C4-2B (cell line): ENCODE measurements around the gene PTPRD.

Experiments used
- H3K27ac ChIP-seq: fragments of 450-650 bp; 2 replicates; pipeline ENCODE4 v1.5.1; 2017
- CTCF ChIP-seq: fragments of 450-650 bp; conservative IDR thresholded peaks from 2 replicates; pipeline ENCODE4 v1.5.1; 2017; ENCODE audit warnings: mild to moderate bottlenecking
- ZFX ChIP-seq: fragments of 450-650 bp; IDR thresholded peaks from 2 replicates; pipeline ENCODE4 v1.6.1; 2017

The PTPRD gene

GRCh38 chr9:8723195-8723594, 1889.6 kb downstream of the PTPRD start:
- H3K27ac ChIP-seq: no peak overlapping the region
- TF ChIP-seq ZFX (no peak), CTCF (no peak)

- H3K27ac ChIP-seq: no peak overlapping the region
- TF ChIP-seq ZFX: no peak
- no peak for TF ChIP-seq CTCF
Observed at GRCh38 chr9:8719833-8720486, 1892.8 kb downstream of the PTPRD start.

- no peak overlapping the region for H3K27ac ChIP-seq
- no peak for TF ChIP-seq CTCF
- TF ChIP-seq ZFX: no peak
Observed at GRCh38 chr9:8718121-8718725, 1894.6 kb downstream of the PTPRD start.

GRCh38 chr9:8717146-8717545, 1895.7 kb downstream of the PTPRD start:
- no peak overlapping the region for H3K27ac ChIP-seq
- TF ChIP-seq CTCF: no peak
- TF ChIP-seq ZFX: no peak

- no peak for TF ChIP-seq ZFX
- no peak for TF ChIP-seq CTCF
- no peak overlapping the region for H3K27ac ChIP-seq
Observed at GRCh38 chr9:8715788-8716187, 1897.0 kb downstream of the PTPRD start.

GRCh38 chr9:8713811-8714165, 1899.0 kb downstream of the PTPRD start:
- H3K27ac ChIP-seq: no peak overlapping the region
- TF ChIP-seq ZFX (no peak), CTCF (no peak)

- no peak overlapping the region for H3K27ac ChIP-seq
- TF ChIP-seq ZFX (no peak), CTCF (no peak; the same call in 1 of the 2 replicates)
Observed at GRCh38 chr9:8713149-8713810, 1899.5 kb downstream of the PTPRD start.
